ENCODE data around the gene ARHGEF12.

Gene ARHGEF12

DNA sequence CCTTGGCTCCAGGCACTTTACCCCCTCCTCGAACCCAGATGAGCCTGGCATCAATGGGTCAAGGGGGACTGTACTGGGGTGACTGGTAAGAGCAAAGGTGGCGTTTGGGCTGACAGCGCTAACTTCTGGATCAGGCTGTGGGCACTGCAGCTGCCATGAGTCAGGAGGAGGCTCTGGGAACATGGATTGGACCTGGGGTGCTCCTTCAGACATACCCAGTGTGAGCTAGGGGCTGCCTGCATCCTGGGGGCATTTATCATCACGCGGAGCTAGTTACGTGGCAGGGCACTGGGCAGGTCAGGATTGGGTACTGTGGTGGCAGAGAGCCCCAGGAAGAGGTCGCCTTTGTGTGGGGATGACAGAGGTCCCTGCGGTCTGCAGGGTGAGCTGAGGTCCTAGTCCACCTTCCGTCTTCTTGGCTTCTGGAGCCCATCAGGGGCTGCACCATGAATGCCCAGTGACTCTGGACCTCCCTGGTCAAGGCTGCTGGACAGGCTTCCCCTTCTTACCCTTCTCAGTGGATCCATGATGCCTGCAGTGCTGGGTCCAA lies 188.4 kb downstream of the ARHGEF12 start:
- DNase-seq (ENCODE audit: low read depth in 2 of 2), result no peak
- TF ChIP-seq, protein P1, sequence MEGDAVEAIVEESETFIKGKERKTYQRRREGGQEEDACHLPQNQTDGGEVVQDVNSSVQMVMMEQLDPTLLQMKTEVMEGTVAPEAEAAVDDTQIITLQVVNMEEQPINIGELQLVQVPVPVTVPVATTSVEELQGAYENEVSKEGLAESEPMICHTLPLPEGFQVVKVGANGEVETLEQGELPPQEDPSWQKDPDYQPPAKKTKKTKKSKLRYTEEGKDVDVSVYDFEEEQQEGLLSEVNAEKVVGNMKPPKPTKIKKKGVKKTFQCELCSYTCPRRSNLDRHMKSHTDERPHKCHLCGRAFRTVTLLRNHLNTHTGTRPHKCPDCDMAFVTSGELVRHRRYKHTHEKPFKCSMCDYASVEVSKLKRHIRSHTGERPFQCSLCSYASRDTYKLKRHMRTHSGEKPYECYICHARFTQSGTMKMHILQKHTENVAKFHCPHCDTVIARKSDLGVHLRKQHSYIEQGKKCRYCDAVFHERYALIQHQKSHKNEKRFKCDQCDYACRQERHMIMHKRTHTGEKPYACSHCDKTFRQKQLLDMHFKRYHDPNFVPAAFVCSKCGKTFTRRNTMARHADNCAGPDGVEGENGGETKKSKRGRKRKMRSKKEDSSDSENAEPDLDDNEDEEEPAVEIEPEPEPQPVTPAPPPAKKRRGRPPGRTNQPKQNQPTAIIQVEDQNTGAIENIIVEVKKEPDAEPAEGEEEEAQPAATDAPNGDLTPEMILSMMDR (IDR thresholded peaks at IDR 0.05; ENCODE audit: low read depth, low read length), result no peak

DNA sequence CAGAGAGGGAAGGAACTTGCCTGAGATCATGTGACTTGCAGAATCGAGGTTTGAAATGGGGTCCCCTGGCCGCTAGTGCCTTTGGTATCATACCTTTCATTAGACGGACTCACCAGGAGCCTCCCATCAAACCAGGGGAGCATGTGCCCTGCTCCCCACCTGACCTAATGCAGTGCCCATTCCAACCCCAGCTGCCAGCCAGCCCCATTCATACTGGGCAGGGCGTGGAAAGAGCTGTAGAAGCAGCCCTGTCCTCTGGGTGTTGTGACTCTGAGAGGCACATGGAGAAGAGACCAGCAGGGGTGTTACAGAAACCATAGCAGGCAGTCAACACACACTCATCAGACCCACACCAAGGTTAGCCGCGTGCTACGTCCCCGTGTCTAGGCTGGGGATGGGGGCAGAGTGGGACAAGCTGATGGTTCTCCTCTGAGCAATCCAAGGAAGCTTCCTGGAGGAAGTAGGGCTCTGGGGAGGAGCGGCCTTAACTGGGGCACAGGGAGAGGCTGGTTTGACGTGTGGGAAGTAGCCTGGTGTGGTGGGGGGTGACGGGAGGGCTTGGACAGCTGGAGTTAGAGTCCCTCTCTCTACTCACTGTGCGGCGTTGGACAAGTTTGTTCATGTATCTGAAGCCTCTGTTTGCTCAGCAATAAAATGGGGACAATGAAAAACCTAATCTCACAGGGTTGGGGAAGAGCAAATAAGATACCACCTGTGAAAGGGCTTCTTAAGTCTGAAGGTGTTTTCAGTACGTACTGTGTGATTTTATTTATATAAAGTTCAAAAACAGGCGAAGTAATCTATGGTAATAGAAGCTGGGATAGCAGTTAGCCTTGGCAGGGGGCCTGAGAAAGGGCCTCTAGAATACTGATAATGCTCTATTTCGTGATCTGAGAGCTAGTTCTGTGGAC lies 189.3 kb downstream of the ARHGEF12 start:
- DNase-seq (ENCODE audit: low read depth in 2 of 2), result no peak

More for the DNA sequence above, 188.4 kb downstream of the ARHGEF12 start:
- H3K4me3 ChIP-seq (replicated peaks in 1 of 2; ENCODE audit: low read depth in 2 of 2, low read length in 2 of 2), result no peak overlapping the region

DNA sequence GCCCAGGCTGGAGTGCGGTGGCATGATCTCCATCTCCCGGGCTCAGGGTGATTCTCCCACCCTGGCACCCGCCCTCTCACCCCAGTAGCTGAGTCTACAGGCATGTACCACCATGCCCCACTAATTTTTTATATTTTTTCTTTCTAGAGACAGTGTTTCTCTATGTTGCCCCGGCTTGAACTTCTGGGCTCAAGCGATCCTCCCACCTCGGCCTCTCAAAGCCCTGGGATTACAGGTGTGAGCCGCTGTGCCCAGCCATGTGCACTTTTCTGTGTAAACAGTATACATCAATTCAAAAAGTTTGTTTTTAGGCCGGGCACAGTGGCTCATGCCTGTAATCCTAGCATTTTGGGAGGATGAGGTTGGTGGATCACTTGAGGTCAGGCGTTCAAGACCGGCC lies 190.0 kb downstream of the ARHGEF12 start:
- no peak for DNase-seq (ENCODE audit: low read depth in 2 of 2)
- TF ChIP-seq, protein P1 (IDR thresholded peaks at IDR 0.05; ENCODE audit: low read depth, low read length), result no peak

More for the DNA sequence above, 189.3 kb downstream of the ARHGEF12 start:
- no peak overlapping the region for H3K4me3 ChIP-seq (replicated peaks in 1 of 2; ENCODE audit: low read depth in 2 of 2, low read length in 2 of 2)
- TF ChIP-seq, protein P1 (IDR thresholded peaks at IDR 0.05; ENCODE audit: low read depth, low read length), result no peak

DNA sequence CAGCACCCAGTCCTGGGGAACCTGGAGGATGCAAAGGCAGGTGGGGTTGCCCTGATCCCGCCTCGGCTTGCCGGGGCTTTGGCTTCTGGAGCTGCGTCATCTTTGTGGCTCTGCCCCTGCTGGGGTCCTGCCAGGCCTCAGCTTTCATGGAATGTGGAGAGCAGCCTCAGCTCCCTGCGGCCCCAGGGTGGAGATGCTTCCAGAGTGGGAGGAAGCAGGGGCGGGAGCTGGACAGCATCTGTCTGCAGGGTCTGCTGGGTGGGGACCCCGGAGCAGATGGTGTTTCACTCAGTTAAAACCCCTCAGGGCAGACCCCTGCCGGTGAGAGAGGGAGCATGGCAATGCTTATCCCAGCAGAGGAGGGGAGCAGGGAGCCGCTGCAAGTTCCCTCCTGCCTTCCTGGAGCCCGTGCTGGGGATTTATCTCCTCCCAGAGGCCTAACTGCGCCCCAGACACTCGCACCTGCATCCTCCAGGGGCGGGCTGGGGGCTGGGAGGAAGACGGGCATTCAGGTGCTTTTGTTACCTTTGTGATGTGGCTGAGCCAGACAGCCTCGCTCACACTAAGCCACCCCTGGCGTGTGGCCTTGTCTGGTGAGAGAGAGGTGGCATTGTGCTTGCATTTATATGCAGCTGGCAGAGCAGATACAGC lies 191.0 kb downstream of the ARHGEF12 start:
- peak in 1 of 2 donors; percentile 47 for DNase-seq (ENCODE audit: low read depth in 2 of 2)
- TF ChIP-seq, protein P1 (IDR thresholded peaks at IDR 0.05; ENCODE audit: low read depth, low read length), result no peak

More for the DNA sequence above, 190.0 kb downstream of the ARHGEF12 start:
- H3K4me3 ChIP-seq (replicated peaks in 1 of 2; ENCODE audit: low read depth in 2 of 2, low read length in 2 of 2), result no peak overlapping the region

DNA sequence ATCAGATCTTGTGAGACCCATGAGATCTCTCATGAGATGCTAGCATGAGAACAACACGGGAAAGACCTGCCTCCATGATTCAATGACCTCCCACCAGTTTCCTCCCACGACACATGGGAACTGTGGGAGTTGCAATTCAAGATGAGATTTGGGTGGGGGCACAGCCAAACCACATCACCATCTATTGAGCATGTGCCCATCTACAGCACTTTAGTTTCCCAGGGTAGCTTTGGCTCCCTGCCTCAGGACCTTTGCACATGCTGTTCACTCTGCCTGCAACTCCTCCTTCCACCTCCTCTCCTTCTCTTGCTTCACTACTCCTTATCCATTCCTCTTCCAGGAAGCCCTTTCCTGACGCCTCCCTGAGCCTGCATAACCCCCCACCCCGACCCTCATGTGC lies 192.5 kb downstream of the ARHGEF12 start:
- TF ChIP-seq, protein P1 (IDR thresholded peaks at IDR 0.05; ENCODE audit: low read depth, low read length), result no peak
- H3K4me3 ChIP-seq (replicated peaks in 1 of 2; ENCODE audit: low read depth in 2 of 2, low read length in 2 of 2), result no peak overlapping the region
- DNase-seq (ENCODE audit: low read depth in 2 of 2), result no peak

More for the DNA sequence above, 191.0 kb downstream of the ARHGEF12 start:
- no peak overlapping the region for H3K4me3 ChIP-seq (replicated peaks in 1 of 2; ENCODE audit: low read depth in 2 of 2, low read length in 2 of 2)

DNA sequence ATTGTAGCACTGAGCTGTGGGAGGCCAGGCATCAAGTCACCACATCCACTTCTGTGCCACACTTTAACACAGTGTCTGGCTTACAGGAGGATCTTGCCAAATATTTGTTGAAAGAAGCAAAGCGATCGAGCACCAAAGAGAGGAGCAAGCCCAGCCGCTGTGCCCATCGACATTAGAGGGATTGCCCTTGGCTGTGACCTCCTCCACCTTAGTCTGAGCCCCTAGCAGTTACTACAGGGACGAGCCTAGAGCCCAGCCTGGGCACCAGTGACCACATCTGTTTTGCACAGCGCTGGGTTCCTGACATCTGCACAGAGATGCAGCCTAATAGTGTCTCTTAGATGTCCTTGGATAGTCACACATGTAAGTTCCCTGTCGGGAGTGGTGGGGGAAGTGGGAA lies 193.0 kb downstream of the ARHGEF12 start:
- TF ChIP-seq, protein P1 (IDR thresholded peaks at IDR 0.05; ENCODE audit: low read depth, low read length), result no peak
- no peak for DNase-seq (ENCODE audit: low read depth in 2 of 2)
- H3K4me3 ChIP-seq (replicated peaks in 1 of 2; ENCODE audit: low read depth in 2 of 2, low read length in 2 of 2), result no peak overlapping the region

Data from cardiac fibroblast (primary cell).